K562 (cell line): ENCODE results near the gene DNASE1L1. TPM values are rescaled to one million over a fixed set of nuclear protein-coding genes. Genes with fewer than 3 reads are reported as not detected.

Experiments used
- BCOR ChIP-seq: fragments of 450-650 bp; IDR thresholded peaks from 2 replicates; pipeline ENCODE4 v1.6.1; 2016
- CREB1 ChIP-seq, 2 experiments: sonication (generic) in 1 of 2; formaldehyde crosslinking in 1 of 2; IDR thresholded peaks; 2 replicates each; pipeline versions ENCODE4 v1.6.1 to v1.8.0; 2012 to 2022; ENCODE audit warnings: inconsistent platforms in 1 of 2, mild to moderate bottlenecking in 1 of 2, missing genetic modification reagents in 1 of 2, moderate library complexity in 1 of 2
- DEAF1 ChIP-seq: fragments of 450-650 bp; formaldehyde crosslinking; IDR thresholded peaks from 2 replicates; pipeline ENCODE4 v1.4.0; 2020; ENCODE audit warnings: mild to moderate bottlenecking, moderate library complexity
- EGR1 ChIP-seq: fragments of 450-650 bp; conservative IDR thresholded peaks from 2 replicates; pipeline ENCODE4 v1.6.1; 2017; ENCODE audit warnings: mild to moderate bottlenecking
- FIP1L1 ChIP-seq: fragments of 200-400 bp; formaldehyde crosslinking; IDR thresholded peaks from 2 replicates; pipeline ENCODE4 v1.6.1; 2018; ENCODE audit warnings: mild to moderate bottlenecking, low read depth, low read length; ENCODE audit not compliant: poor library complexity, severe bottlenecking
- HDAC2 ChIP-seq: fragments of 450-650 bp; IDR thresholded peaks from 2 replicates; pipeline ENCODE4 v1.6.1; 2016; ENCODE audit warnings: mild to moderate bottlenecking
- HNRNPL ChIP-seq: fragments of 200-400 bp; formaldehyde crosslinking; IDR thresholded peaks from 2 replicates; pipeline ENCODE4 v1.6.1; 2017; ENCODE audit warnings: low read depth, mild to moderate bottlenecking, low read length
- HNRNPUL1 ChIP-seq: fragments of 200-400 bp; formaldehyde crosslinking; IDR thresholded peaks from 2 replicates; pipeline ENCODE4 v1.6.1; 2017; ENCODE audit warnings: low read length
- MAZ ChIP-seq, 2 experiments: fragments of 450-650 bp in 1 of 2; sonication (generic) in 1 of 2; formaldehyde crosslinking; IDR thresholded peaks in 1 of 2; conservative IDR thresholded peaks in 1 of 2; 2 replicates each; pipeline versions ENCODE4 v1.4.0 to v1.5.0; 2020; ENCODE audit warnings: mild to moderate bottlenecking in 1 of 2, missing genetic modification reagents in 1 of 2
- PHF8 ChIP-seq: fragments of 200-600 bp; sonication (generic); IDR thresholded peaks from 2 replicates; pipeline ENCODE4 v1.6.1; 2012; ENCODE audit warnings: mixed run types, mild to moderate bottlenecking, inconsistent platforms, low read length, moderate library complexity, borderline replicate concordance
- RB1 ChIP-seq: fragments of 450-650 bp; IDR thresholded peaks from 2 replicates; pipeline ENCODE4 v1.6.1; 2017; ENCODE audit warnings: low read depth, mild to moderate bottlenecking
- RBM39 ChIP-seq: fragments of 200-400 bp; formaldehyde crosslinking; optimal IDR thresholded peaks from 2 replicates; pipeline ENCODE3; 2018; ENCODE audit warnings: low read depth, low read length
- SAFB2 ChIP-seq: fragments of 200-400 bp; formaldehyde crosslinking; IDR thresholded peaks from 2 replicates; pipeline ENCODE4 v1.6.1; 2018; ENCODE audit warnings: borderline replicate concordance, low read length, low read depth, moderate library complexity; ENCODE audit not compliant: severe bottlenecking
- SAP30 ChIP-seq: fragments of 200-600 bp; sonication (generic); IDR thresholded peaks from 2 replicates; pipeline ENCODE4 v1.6.1; 2012; ENCODE audit warnings: borderline replicate concordance, low read depth, mild to moderate bottlenecking, moderate library complexity, low read length, control low read depth, inconsistent platforms; ENCODE audit not compliant: insufficient read depth, poor library complexity, severe bottlenecking
- SIN3A ChIP-seq, 2 experiments: fragments of 150-350 bp in 1 of 2; IDR thresholded peaks; 2 replicates each; pipeline ENCODE4 v1.6.1; 2011 to 2016; ENCODE audit warnings: borderline replicate concordance in 2 of 2, low read depth in 2 of 2, low read length in 2 of 2, mild to moderate bottlenecking in 2 of 2, moderate library complexity in 2 of 2; ENCODE audit not compliant: control insufficient read depth in 1 of 2
- SMARCB1 ChIP-seq: IDR thresholded peaks from 2 replicates; pipeline ENCODE4 v1.6.1; 2011; ENCODE audit warnings: improper control_type of control experiment, low read depth; ENCODE audit not compliant: insufficient read length
- SRSF3 ChIP-seq: fragments of 200-400 bp; formaldehyde crosslinking; IDR thresholded peaks from 2 replicates; pipeline ENCODE4 v1.6.1; 2016; ENCODE audit warnings: mild to moderate bottlenecking, low read length, moderate library complexity; ENCODE audit not compliant: insufficient read depth
- ZBTB7A ChIP-seq: IDR thresholded peaks from 2 replicates; pipeline ENCODE4 v1.6.1; 2011; ENCODE audit warnings: low read depth, mild to moderate bottlenecking, low read length, moderate library complexity, borderline replicate concordance; ENCODE audit not compliant: control insufficient read depth
- ZC3H11A ChIP-seq: IDR thresholded peaks from 2 replicates; pipeline ENCODE4 v1.6.1; 2012; ENCODE audit warnings: low read depth, low read length, improper control_type of control experiment
- ZC3H4 ChIP-seq: sonication (generic); formaldehyde crosslinking; IDR thresholded peaks from 2 replicates; pipeline ENCODE4 v1.9.0; 2021; ENCODE audit warnings: missing genetic modification reagents, borderline replicate concordance
- ZNF12 ChIP-seq: sonication (generic); formaldehyde crosslinking; IDR thresholded peaks from 2 replicates; pipeline ENCODE4 v1.4.0; 2020; ENCODE audit warnings: mild to moderate bottlenecking, missing genetic modification reagents
- ZNF232 ChIP-seq: sonication (generic); formaldehyde crosslinking; IDR thresholded peaks from 2 replicates; pipeline ENCODE4 v1.8.0; 2022; ENCODE audit warnings: mild to moderate bottlenecking, missing genetic modification reagents
- ZNF354B ChIP-seq: fragments of 250-450 bp; sonication (Bioruptor Pico); IDR thresholded peaks from 2 replicates; pipeline ENCODE4 v1.4.0; 2020
- polyA plus RNA-seq, 8 experiments: library from polyadenylated mRNA; depleted of rRNA in 4 of 8; stranded (reverse) in 5 of 8; unstranded in 3 of 8; fragments of >200 nt; fragmentation: Nextera tagmentation in 2 of 8; fragmentation: Illumina TruSeq in 1 of 8; extraction: Ambion mirVana in 2 of 8; extraction: Trizol in 1 of 8; gene quantifications; 2 replicates each; pipeline versions ENCODE4 v1.2.1 to v1.2.3, GENCODE V29; 2011 to 2014; ENCODE audit warnings: inconsistent platforms in 1 of 8, missing spikeins in 1 of 8
- total RNA-seq, 7 experiments: library from RNA; depleted of rRNA in 6 of 7; stranded (reverse); fragments of >200 nt in 6 of 7; fragmentation: Illumina TruSeq in 2 of 7; extraction: Trizol in 2 of 7; gene quantifications; 2 replicates each; pipeline versions ENCODE4 v1.2.1 to v1.2.3, GENCODE V29; 2011 to 2021; ENCODE audit warnings: low replicate concordance in 1 of 7
- TF ChIP-seq, protein P1 (sequence below): fragments of 450-650 bp; IDR thresholded peaks from 2 replicates; pipeline ENCODE4 v1.6.1; 2016; ENCODE audit warnings: borderline replicate concordance

DNASE1L1 gene
- total and polyA plus RNA-seq, 9 of the 15 experiments (the other 6 are each of a cell fraction or from before 2014, with no cell fraction given): 0.73 to 12.6 (median 7.9) TPM

DNA sequence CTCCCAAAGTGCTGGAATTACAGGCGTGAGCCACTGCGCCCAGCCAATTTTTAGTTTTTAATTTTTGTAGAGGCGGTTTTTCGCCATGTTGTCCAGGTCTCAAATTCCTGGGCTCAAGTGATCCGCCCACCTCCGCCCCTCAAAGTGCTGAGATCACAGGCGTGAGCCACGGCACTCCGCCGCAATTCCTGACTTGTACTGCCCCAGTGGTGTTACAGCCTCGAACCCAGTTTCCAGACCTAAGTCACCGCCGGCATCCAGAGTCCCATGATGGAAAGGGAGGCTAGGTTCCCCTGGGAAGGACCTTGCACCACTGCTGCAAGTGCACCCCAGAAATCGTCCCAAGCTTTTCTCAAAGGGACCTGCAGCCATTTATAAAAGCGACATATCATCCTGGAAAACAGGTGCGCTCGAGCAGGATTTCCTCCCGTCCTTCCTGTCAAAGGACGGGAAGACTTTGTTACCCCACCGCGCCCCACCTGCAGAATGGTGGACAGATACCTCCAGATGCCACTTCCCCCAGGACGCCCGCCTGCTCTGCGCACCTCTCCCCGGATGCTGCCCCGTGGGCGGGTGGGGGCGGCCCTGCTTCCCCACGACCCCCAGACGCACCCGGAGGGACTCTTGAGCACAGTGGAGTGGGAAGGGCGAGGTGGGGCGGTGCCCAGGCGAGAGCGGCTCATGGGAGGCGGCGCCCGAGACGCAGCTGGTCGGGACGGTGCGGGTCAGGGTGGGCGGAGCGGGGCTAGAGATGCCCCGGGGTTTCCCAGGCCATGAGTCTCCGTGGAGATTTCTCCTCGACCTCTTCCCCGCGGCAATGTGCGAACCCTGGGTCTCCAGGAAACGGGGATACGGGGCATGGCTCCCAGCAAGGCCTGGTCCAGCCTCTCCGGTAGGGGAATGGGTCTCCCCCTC lies 11.8 kb downstream of the DNASE1L1 start (continued):
- 0 out of 2 replicates have a peak, but pooled peaks have one; percentile 35 for TF ChIP-seq SRSF3
- TF ChIP-seq CREB1 (IDR thresholded peaks at IDR 0.05): no peak
- TF ChIP-seq CREB1 (CRISPR knock-in tag; IDR thresholded peaks at IDR 0.05): no peak
- TF ChIP-seq EGR1: peak; percentile 78
- peak; percentile 61 for TF ChIP-seq FIP1L1
- TF ChIP-seq ZNF354B (CRISPR knock-in tag): no peak
- no peak for TF ChIP-seq SAFB2
- TF ChIP-seq ZC3H11A: no peak
- TF ChIP-seq PHF8: peak; percentile 39; the same call in 1 of the 2 replicates
- TF ChIP-seq ZNF12 (CRISPR knock-in tag): peak; percentile 88
- peak; percentile 49 for TF ChIP-seq SAP30
- TF ChIP-seq RB1: no peak
- no peak for TF ChIP-seq SMARCB1
- TF ChIP-seq HDAC2: peak; percentile 14; the same call in 1 of the 2 replicates
- peak; percentile 26; the same call in 1 of the 2 replicates for TF ChIP-seq ZBTB7A
- no peak for TF ChIP-seq DEAF1 (CRISPR knock-in tag)
- peak in 1 of 2 experiments; percentile 58; a peak in 2 of 4 replicates for TF ChIP-seq SIN3A (IDR thresholded peaks at IDR 0.05; ENCODE audit: borderline replicate concordance in 2 of 2, control insufficient read depth in 1 of 2, low read depth in 2 of 2, low read length in 2 of 2)
- peak; percentile 55; the same call in 1 of the 2 replicates for TF ChIP-seq ZC3H4
- TF ChIP-seq, protein P1, sequence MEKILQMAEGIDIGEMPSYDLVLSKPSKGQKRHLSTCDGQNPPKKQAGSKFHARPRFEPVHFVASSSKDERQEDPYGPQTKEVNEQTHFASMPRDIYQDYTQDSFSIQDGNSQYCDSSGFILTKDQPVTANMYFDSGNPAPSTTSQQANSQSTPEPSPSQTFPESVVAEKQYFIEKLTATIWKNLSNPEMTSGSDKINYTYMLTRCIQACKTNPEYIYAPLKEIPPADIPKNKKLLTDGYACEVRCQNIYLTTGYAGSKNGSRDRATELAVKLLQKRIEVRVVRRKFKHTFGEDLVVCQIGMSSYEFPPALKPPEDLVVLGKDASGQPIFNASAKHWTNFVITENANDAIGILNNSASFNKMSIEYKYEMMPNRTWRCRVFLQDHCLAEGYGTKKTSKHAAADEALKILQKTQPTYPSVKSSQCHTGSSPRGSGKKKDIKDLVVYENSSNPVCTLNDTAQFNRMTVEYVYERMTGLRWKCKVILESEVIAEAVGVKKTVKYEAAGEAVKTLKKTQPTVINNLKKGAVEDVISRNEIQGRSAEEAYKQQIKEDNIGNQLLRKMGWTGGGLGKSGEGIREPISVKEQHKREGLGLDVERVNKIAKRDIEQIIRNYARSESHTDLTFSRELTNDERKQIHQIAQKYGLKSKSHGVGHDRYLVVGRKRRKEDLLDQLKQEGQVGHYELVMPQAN: 0 out of 2 replicates have a peak, but pooled peaks have one; percentile 9
- TF ChIP-seq RBM39: no peak
- TF ChIP-seq HNRNPUL1: no peak
- peak in 1 of 2 experiments; percentile 49; a peak in 2 of 4 replicates for TF ChIP-seq MAZ (CRISPR knock-in tag; conservative IDR thresholded peaks at IDR 0.05 in 1 of 2, IDR thresholded peaks at IDR 0.05 in 1 of 2)
- TF ChIP-seq BCOR: 0 out of 2 replicates have a peak, but pooled peaks have one; percentile 19
- no peak for TF ChIP-seq ZNF232 (CRISPR knock-in tag)
- TF ChIP-seq HNRNPL: peak; percentile 12
